CD4-positive, alpha-beta T cell treated with Interleukin-4 for 1 hour (primary cell): Measurements from ENCODE around the gene AZGP1.
"Not testable (repeated sequence)": the region's sequence is repeated elsewhere in the genome, so short reads cannot be mapped to it uniquely, and the experiment has no call there.

Experiments
- DNase-seq, 2 donors: peaks; one replicate each; pipeline ENCODE4 v3.0.0-alpha.2; 2020 to 2022

The AZGP1 gene

DNA sequence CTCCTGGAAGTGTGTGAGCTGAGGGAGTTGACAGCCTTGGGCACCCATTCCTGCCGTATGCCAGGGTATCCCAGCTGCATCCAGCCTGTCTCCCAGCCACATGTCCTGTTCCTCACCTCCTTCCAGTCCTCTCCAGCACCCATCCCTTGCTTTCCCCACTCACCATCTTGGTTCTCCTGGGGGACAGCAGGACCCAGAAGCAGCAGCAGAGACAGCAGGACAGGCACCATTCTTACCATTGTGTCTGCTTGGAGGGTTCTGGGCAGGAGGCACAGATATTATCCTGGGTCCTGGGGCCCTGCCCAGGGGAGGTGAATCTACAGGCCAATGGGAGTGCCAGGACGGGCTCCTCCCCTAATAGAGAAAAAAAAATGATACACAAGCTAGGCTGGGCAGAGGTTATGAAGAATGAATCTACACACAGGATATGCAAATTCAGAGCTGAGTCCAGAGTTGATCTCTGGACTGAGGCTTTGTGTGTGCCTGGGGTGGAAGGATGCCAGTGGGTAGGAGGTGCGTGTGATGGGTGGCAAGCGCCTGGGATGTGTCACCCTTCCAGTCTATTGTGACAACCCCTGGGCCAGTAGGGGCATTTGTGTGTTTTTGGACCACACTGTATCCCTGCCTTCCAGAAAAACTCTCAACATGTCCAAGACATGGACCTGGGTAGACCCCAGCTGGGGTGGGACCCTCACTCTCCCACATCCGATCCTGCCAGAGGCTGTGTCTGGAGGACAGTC, at the start of gene AZGP1:
Gene AZGP1 (minus strand): TSS at position 250 of the 740 bp plus-strand sequence. CDS start 11 bp downstream, at position 239.
- no peak for DNase-seq

DNA sequence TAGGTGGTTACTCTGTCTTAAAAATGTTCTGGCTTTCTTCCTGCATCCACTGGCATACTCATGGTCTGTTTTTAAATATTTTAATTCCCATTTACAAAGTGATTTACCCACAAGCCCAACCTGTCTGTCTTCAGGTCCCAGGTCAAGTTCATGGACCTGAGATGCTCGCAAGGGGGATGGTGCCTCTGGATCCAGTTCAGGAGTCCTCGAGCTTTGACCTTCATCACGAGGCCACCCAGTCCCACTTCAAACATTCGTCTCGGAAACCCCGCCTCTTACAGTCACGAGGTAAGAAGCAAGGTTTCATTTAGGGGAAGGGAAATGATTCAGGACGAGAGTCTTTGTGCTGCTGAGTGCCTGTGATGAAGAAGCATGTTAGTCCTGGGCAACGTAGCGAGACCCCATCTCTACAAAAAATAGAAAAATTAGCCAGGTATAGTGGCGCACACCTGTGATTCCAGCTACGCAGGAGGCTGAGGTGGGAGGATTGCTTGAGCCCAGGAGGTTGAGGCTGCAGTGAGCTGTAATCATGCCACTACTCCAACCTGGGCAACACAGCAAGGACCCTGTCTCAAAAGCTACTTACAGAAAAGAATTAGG, 48.3 kb upstream of the AZGP1 start:
- no peak for DNase-seq

DNA sequence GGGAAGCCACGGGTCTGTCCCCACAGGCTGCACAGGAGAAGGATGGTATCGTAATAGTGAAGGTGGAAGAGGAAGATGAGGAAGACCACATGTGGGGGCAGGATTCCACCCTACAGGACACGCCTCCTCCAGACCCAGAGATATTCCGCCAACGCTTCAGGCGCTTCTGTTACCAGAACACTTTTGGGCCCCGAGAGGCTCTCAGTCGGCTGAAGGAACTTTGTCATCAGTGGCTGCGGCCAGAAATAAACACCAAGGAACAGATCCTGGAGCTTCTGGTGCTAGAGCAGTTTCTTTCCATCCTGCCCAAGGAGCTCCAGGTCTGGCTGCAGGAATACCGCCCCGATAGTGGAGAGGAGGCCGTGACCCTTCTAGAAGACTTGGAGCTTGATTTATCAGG, 47.7 kb upstream of the AZGP1 start:
- no peak for DNase-seq

- DNase-seq, result no peak
These were observed 46.8 kb upstream of the AZGP1 start for GRCh38 chr7:100022621-100023020.

DNA sequence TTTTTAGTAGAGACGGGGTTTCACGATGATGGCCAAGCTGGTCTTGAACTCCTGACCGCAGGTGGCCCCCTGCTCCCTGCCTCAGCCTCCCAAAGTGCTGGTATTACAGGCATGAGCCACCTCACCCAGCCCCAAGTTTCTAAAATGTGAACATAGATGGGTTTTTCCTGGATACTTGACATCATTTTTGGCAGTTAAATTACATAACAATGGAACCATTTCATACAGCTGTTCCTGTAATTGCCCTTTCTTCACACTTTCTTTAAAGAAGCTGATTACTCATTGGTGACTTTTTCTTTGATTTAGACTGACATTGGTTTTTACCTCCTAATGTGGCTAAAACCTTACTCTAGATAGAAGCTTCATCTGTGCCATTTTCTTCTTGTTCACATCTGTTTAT, 45.5 kb upstream of the AZGP1 start:
- no peak for DNase-seq

DNA sequence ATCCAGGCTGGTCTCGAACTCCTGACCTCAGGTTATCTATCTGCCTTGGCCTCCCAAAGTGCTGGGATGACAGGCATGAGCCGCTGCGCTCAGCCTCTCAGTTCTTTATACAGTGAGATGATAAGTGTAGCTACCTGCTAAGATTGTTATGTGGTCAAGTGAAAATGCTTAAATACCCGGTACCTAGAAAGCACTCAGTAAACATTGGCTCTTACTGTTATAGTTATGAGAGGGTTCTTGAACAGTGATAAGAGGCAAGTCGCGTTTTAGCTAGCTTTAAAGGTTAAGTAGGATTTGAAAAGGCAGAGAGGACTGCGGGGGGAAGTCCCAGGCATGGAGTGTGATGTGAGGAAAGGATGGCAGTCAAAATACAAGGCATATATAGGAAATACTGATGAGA, 44.1 kb upstream of the AZGP1 start:
- no peak for DNase-seq

GRCh38 chr7:100017875-100018274, 42.0 kb upstream of the AZGP1 start:
- DNase-seq, result no peak

GRCh38 chr7:100017300-100017699, 41.5 kb upstream of the AZGP1 start:
- DNase-seq, result no peak

GRCh38 chr7:100016215-100016901, 40.5 kb upstream of the AZGP1 start:
- peak in 1 of 2 donors; percentile 15 for DNase-seq

- peak; percentile 90 for DNase-seq
These were observed 39.7 kb upstream of the AZGP1 start, which contains the start of gene ZKSCAN1 for GRCh38 chr7:100015232-100016214. ZKSCAN1 (plus strand) TSS chr7:100015596; CDS start chr7:100023507, 7,911 bp downstream.

DNA sequence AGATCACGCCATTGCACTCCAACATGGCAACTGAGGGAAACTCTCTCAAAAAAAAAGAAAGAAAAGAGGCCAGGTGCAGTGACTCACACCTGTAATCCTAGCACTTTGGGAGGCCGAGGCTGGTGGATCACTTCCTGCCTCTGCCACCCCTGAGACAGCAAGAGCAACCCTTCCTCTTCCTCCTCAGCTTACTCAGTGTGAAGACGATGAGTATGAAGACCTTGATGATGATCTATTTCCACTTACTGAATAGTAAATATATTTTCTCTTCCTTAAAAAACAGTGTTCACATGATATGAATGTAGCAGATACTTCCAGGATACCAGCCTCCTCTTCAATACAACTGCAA, 37.5 kb upstream of the AZGP1 start:
- DNase-seq, result no peak

GRCh38 chr7:100012385-100013327, 36.8 kb upstream of the AZGP1 start:
- DNase-seq, result not testable (repeated sequence)

- DNase-seq, result no peak
These were observed 35.7 kb upstream of the AZGP1 start for GRCh38 chr7:100011516-100011915.

DNA sequence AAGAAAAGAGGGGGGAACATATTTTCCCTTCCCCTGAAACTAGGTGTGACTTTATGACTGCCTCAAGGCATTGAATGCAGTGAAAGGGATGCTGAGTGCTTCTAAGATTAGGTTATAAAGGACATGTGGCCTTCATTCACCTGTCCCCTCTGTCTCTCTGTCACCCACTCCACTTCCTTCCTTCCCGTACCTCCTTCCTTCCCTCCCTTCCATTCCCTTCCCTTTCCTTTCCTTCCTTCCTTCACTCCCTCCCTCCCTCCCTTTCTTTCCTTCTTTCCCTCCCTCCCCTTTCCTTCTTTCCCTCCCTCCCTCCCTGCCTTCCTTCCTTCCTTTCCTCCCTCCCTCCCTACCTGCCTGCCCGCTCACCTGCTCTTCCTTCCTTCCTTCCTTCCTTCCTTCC, 35.1 kb upstream of the AZGP1 start:
- DNase-seq, result no peak

- not testable (repeated sequence) for DNase-seq
These were observed 34.1 kb upstream of the AZGP1 start for GRCh38 chr7:100009952-100010351.

GRCh38 chr7:100008525-100008924, 32.7 kb upstream of the AZGP1 start:
- DNase-seq, result no peak

DNA sequence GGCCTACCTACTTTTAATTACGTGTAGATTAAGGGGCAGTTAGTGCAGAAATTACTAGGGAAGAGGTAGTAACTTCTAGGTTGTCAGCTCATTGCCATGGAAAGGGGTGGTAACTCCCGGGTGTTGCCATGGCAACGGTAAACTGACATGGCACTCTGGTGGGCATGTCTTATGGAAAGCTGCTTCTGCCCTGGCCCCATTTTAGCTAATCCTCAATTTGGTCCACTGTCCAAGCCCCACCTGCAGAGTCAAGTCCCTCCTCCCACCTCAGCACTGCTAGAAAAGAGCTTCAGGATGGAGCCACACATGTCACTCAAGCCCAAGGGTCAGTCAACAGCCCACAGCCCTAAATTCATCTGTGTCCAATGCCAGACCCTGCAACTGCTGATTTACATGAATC, 32.1 kb upstream of the AZGP1 start:
- no peak for DNase-seq

DNA sequence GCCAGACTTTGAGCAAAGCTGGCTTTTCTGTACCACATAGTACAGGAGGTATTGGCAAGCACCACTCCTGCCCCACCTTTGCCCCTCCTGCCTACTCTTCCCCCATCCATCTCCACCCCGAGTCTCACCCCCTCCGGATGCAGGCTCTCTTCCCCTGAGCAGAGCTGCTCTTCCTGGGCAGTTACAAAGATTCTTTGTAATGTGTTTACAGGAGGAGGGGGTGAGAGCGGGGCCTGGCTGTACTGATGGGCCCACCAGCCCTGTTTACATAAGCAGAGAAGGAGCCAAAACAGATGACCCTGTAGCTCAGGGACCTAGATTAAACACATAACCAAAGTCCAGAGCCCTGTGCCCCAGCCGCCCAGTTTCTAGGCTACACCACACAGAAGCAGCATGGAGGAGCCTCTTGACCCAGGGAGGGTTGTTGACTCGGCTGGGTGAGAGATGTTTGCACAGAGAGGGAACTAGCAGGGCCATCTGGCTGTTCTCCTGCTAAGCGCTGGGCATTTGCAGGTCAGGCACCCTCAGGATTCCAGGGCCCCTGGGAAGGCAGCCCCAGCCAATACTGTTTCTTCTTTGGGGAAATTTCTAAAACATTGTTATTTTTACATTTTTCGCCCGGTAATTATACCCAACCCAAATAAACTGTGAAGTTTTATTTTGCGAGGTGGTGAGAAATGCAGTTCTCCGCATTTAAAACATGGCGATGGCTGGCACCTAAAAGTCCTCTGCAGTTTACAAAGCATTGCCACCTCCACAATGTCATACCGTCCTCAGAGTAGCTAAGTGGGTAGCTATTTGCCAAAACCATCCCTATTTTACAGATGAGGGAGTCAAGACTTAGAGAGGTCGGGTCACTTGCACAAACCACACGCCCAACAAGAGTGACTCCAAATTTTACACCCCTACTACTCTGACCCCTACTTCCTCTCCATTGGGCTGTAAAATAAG, 28.2 kb upstream of the AZGP1 start:
- no peak for DNase-seq

GRCh38 chr7:100000239-100000638, 24.4 kb upstream of the AZGP1 start:
- DNase-seq, result no peak

DNA sequence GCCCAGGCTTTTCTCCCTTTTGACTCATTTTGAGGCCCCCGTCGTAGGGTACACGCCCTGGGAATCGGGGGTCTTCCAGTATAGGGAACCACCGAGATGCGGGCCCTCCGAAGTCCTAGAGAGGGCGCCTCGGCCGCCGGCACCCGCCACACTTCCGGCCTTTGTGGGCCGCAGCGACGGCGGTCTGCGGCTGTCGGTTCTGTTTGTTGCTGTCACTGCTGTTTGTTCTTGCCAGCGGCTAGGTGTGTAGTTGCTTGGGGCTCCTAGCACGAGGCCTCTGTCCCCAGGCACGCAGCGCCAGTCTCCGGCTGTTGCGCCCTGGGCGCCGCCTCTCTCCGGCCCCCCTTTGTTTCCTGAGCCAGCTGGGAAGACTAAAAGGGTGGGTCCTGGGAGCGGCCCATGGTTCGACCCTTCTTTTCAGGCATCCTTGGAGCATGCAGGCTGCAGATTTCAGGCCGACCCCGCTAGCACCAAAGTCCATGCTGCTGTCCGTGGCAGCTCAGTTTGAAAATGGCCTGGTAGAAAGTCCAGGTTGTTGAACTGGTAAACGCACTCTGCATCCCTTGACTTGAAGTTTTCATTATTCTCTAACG, 21.8 kb upstream of the AZGP1 start:
- peak; percentile 82 for DNase-seq
